GM21723 (cell line): ENCODE measurements around the gene LRRC55.

Experiments used
- ATAC-seq: cut with Tn5 transposase; IDR thresholded peaks from one replicate; pipeline ENCODE4 v1.9.1; 2021; ENCODE audit warnings: mild to moderate bottlenecking, moderate library complexity; ENCODE audit not compliant: unreplicated experiment

LRRC55 gene

GRCh38 chr11:57200917-57201316, 19.2 kb downstream of the LRRC55 start:
- ATAC-seq, result no peak

- ATAC-seq, result no peak
These were observed 20.5 kb downstream of the LRRC55 start for GRCh38 chr11:57202281-57202680.

GRCh38 chr11:57203359-57203758, 21.6 kb downstream of the LRRC55 start:
- no peak for ATAC-seq

GRCh38 chr11:57203882-57204480, 22.2 kb downstream of the LRRC55 start:
- no peak for ATAC-seq

- no peak for ATAC-seq
These were observed 23.4 kb downstream of the LRRC55 start for GRCh38 chr11:57205041-57205641.

- ATAC-seq, result no peak
These were observed 25.4 kb downstream of the LRRC55 start for GRCh38 chr11:57207168-57207567.

GRCh38 chr11:57210781-57211180, 29.0 kb downstream of the LRRC55 start:
- no peak for ATAC-seq

- ATAC-seq, result no peak
These were observed 31.8 kb downstream of the LRRC55 start for GRCh38 chr11:57213342-57214097.

GRCh38 chr11:57214098-57214417, 32.3 kb downstream of the LRRC55 start:
- ATAC-seq, result no peak

- ATAC-seq, result no peak
These were observed 32.7 kb downstream of the LRRC55 start for GRCh38 chr11:57214494-57214893.

- ATAC-seq, result no peak
These were observed 34.7 kb downstream of the LRRC55 start for GRCh38 chr11:57216463-57216862.

- no peak for ATAC-seq
These were observed 35.3 kb downstream of the LRRC55 start for GRCh38 chr11:57217053-57217452.

GRCh38 chr11:57219021-57219627, 37.4 kb downstream of the LRRC55 start:
- ATAC-seq, result no peak

GRCh38 chr11:57222239-57222638, 40.5 kb downstream of the LRRC55 start:
- ATAC-seq, result no peak

GRCh38 chr11:57223601-57224000, 41.8 kb downstream of the LRRC55 start:
- no peak for ATAC-seq

GRCh38 chr11:57224128-57224527, 42.4 kb downstream of the LRRC55 start:
- no peak for ATAC-seq

- ATAC-seq, result no peak
These were observed 42.8 kb downstream of the LRRC55 start for GRCh38 chr11:57224537-57224936.

GRCh38 chr11:57228600-57228999, 46.8 kb downstream of the LRRC55 start:
- no peak for ATAC-seq

- no peak for ATAC-seq
These were observed 48.6 kb downstream of the LRRC55 start for GRCh38 chr11:57230316-57230715.

- no peak for ATAC-seq
These were observed 49.2 kb downstream of the LRRC55 start for GRCh38 chr11:57230791-57231538.

- ATAC-seq, result no peak
These were observed 49.9 kb downstream of the LRRC55 start for GRCh38 chr11:57231539-57232253.
